Activated CD4-positive, alpha-beta T cell treated with anti-CD3 and anti-CD28 coated beads, Interleukin-2, amount 50 U/mL, for 48 hours (primary cell): ENCODE data around the gene FYB1.

Experiments used
- DNase-seq, 2 experiments: peaks; one replicate each; pipeline ENCODE4 v3.0.0-alpha.2; 2020

The FYB1 gene

GRCh38 chr5:39076757-39077728 is 142.3 kb downstream of the FYB1 start:
- DNase-seq: no peak

- no peak for DNase-seq
These were observed 143.1 kb downstream of the FYB1 start for GRCh38 chr5:39076101-39076756.

- DNase-seq: peak; percentile 93 to 94
These were observed 145.1 kb downstream of the FYB1 start, which contains the start of gene RICTOR for GRCh38 chr5:39074017-39074814. Gene RICTOR, minus strand, starts transcription at chr5:39074399. Its CDS starts 22 bp downstream, at chr5:39074377.

- DNase-seq: no peak
These were observed 145.7 kb downstream of the FYB1 start for GRCh38 chr5:39073767-39074016.

- DNase-seq: peak; percentile 54 to 69
These were observed 146.2 kb downstream of the FYB1 start for GRCh38 chr5:39072925-39073766.

GRCh38 chr5:39068099-39068498 is 151.3 kb downstream of the FYB1 start:
- DNase-seq: no peak

GRCh38 chr5:39064450-39064849 is 154.9 kb downstream of the FYB1 start:
- no peak for DNase-seq

GRCh38 chr5:39063037-39063436 is 156.3 kb downstream of the FYB1 start:
- no peak for DNase-seq

GRCh38 chr5:39062530-39062929 is 156.8 kb downstream of the FYB1 start:
- no peak for DNase-seq

GRCh38 chr5:39062104-39062503 is 157.3 kb downstream of the FYB1 start:
- no peak for DNase-seq

GRCh38 chr5:39059064-39059463 is 160.3 kb downstream of the FYB1 start:
- DNase-seq: no peak

GRCh38 chr5:39058178-39058921 is 161.0 kb downstream of the FYB1 start:
- no peak for DNase-seq

- DNase-seq: no peak
These were observed 161.6 kb downstream of the FYB1 start for GRCh38 chr5:39057734-39058133.

GRCh38 chr5:39055768-39056398 is 163.5 kb downstream of the FYB1 start:
- DNase-seq: no peak
